K562 (cell line): ENCODE data around the gene IQCN. TPM values are rescaled to one million over a fixed set of nuclear protein-coding genes. Genes with fewer than 3 reads are reported as not detected.

Experiments
- BCOR ChIP-seq: fragments of 450-650 bp; IDR thresholded peaks from 2 replicates; pipeline ENCODE4 v1.6.1; 2016
- EP300 ChIP-seq: IDR thresholded peaks from 2 replicates; pipeline ENCODE4 v1.6.1; 2012; ENCODE audit warnings: low read length, improper control_type of control experiment
- ESRRA ChIP-seq: fragments of 450-650 bp; IDR thresholded peaks from 2 replicates; pipeline ENCODE4 v1.6.1; 2014; ENCODE audit warnings: low read depth, mild to moderate bottlenecking, moderate library complexity, borderline replicate concordance
- GTF2A2 ChIP-seq: IDR thresholded peaks from 2 replicates; pipeline ENCODE4 v1.6.1; 2016; ENCODE audit warnings: mild to moderate bottlenecking, missing genetic modification characterization, missing compliant biosample characterization
- MCM7 ChIP-seq, 2 experiments: fragments of 450-650 bp; IDR thresholded peaks; 2 replicates each; pipeline ENCODE4 v1.6.1; 2016 to 2018
- MEF2A ChIP-seq: IDR thresholded peaks from 2 replicates; pipeline ENCODE4 v1.6.1; 2011; ENCODE audit warnings: low read depth, mild to moderate bottlenecking, low read length, moderate library complexity; ENCODE audit not compliant: control insufficient read depth
- PHTF2 ChIP-seq: fragments of 250-450 bp; sonication (Bioruptor Pico); IDR thresholded peaks from 2 replicates; pipeline ENCODE4 v1.5.0; 2021; ENCODE audit warnings: mild to moderate bottlenecking
- RBM34 ChIP-seq: fragments of 200-400 bp; formaldehyde crosslinking; IDR thresholded peaks from 2 replicates; pipeline ENCODE4 v1.6.1; 2018; ENCODE audit warnings: low read length, borderline replicate concordance; ENCODE audit not compliant: insufficient read depth
- SAFB ChIP-seq: fragments of 200-400 bp; formaldehyde crosslinking; IDR thresholded peaks from 2 replicates; pipeline ENCODE4 v1.6.1; 2017; ENCODE audit warnings: low read depth, low read length, borderline replicate concordance
- SMARCE1 ChIP-seq: fragments of 450-650 bp; IDR thresholded peaks from 2 replicates; pipeline ENCODE4 v1.7.1; 2016; ENCODE audit warnings: mild to moderate bottlenecking
- SP1 ChIP-seq: sonication (generic); formaldehyde crosslinking; IDR thresholded peaks from 2 replicates; pipeline ENCODE4 v1.8.1; 2022; ENCODE audit warnings: mild to moderate bottlenecking, missing genetic modification reagents
- SRSF3 ChIP-seq: fragments of 200-400 bp; formaldehyde crosslinking; IDR thresholded peaks from 2 replicates; pipeline ENCODE4 v1.6.1; 2016; ENCODE audit warnings: mild to moderate bottlenecking, low read length, moderate library complexity; ENCODE audit not compliant: insufficient read depth
- ZKSCAN8 ChIP-seq: fragments of 200-800 bp; sonication (Bioruptor generic); IDR thresholded peaks from 2 replicates; pipeline ENCODE4 v1.6.1; 2016; ENCODE audit warnings: missing genetic modification characterization, missing compliant biosample characterization
- ZNF232 ChIP-seq: sonication (generic); formaldehyde crosslinking; IDR thresholded peaks from 2 replicates; pipeline ENCODE4 v1.8.0; 2022; ENCODE audit warnings: mild to moderate bottlenecking, missing genetic modification reagents
- ZNF41 ChIP-seq: fragments of 250-450 bp; sonication (Bioruptor Pico); conservative IDR thresholded peaks from 2 replicates; pipeline ENCODE4 v1.4.0; 2020; ENCODE audit warnings: mild to moderate bottlenecking
- ZNF444 ChIP-seq: fragments of 250-450 bp; sonication (Bioruptor Pico); IDR thresholded peaks from 2 replicates; pipeline ENCODE4 v1.4.0; 2020; ENCODE audit warnings: mild to moderate bottlenecking, moderate library complexity
- ZNF583 ChIP-seq: fragments of 250-450 bp; sonication (Bioruptor Pico); IDR thresholded peaks from 2 replicates; pipeline ENCODE4 v1.4.0; 2020
- ZNF778 ChIP-seq: fragments of 450-650 bp; formaldehyde crosslinking; IDR thresholded peaks from 2 replicates; pipeline ENCODE4 v1.4.0; 2020; ENCODE audit warnings: mild to moderate bottlenecking, moderate library complexity
- polyA plus RNA-seq, 8 experiments: library from polyadenylated mRNA; depleted of rRNA in 4 of 8; stranded (reverse) in 5 of 8; unstranded in 3 of 8; fragments of >200 nt; fragmentation: Nextera tagmentation in 2 of 8; fragmentation: Illumina TruSeq in 1 of 8; extraction: Ambion mirVana in 2 of 8; extraction: Trizol in 1 of 8; gene quantifications; 2 replicates each; pipeline versions ENCODE4 v1.2.1 to v1.2.3, GENCODE V29; 2011 to 2014; ENCODE audit warnings: inconsistent platforms in 1 of 8, missing spikeins in 1 of 8
- total RNA-seq, 7 experiments: library from RNA; depleted of rRNA in 6 of 7; stranded (reverse); fragments of >200 nt in 6 of 7; fragmentation: Illumina TruSeq in 2 of 7; extraction: Trizol in 2 of 7; gene quantifications; 2 replicates each; pipeline versions ENCODE4 v1.2.1 to v1.2.3, GENCODE V29; 2011 to 2021; ENCODE audit warnings: low replicate concordance in 1 of 7
- TF ChIP-seq, protein P1 (sequence below): sonication (generic); formaldehyde crosslinking; IDR thresholded peaks from 2 replicates; pipeline ENCODE4 v1.8.0; 2022; ENCODE audit warnings: mild to moderate bottlenecking, missing genetic modification reagents
- TF ChIP-seq, protein P2 (sequence below): fragments of 450-650 bp; formaldehyde crosslinking; IDR thresholded peaks from 2 replicates; pipeline ENCODE4 v1.4.0; 2020; ENCODE audit warnings: mild to moderate bottlenecking, moderate library complexity
- TF ChIP-seq, protein P3 (sequence below): fragments of 450-650 bp; IDR thresholded peaks from 2 replicates; pipeline ENCODE4 v1.6.1; 2016; ENCODE audit warnings: antibody characterized with exemption
- TF ChIP-seq, protein P4 (sequence below): fragments of 250-450 bp; sonication (Bioruptor Pico); IDR thresholded peaks from 2 replicates; pipeline ENCODE4 v1.4.0; 2020; ENCODE audit warnings: mild to moderate bottlenecking, moderate library complexity

IQCN gene
- total and polyA plus RNA-seq, 9 of the 15 experiments (the other 6 are each of a cell fraction or from before 2014, with no cell fraction given) = 0.01 to 0.07 (median 0.04) TPM; not detected in 3

DNA sequence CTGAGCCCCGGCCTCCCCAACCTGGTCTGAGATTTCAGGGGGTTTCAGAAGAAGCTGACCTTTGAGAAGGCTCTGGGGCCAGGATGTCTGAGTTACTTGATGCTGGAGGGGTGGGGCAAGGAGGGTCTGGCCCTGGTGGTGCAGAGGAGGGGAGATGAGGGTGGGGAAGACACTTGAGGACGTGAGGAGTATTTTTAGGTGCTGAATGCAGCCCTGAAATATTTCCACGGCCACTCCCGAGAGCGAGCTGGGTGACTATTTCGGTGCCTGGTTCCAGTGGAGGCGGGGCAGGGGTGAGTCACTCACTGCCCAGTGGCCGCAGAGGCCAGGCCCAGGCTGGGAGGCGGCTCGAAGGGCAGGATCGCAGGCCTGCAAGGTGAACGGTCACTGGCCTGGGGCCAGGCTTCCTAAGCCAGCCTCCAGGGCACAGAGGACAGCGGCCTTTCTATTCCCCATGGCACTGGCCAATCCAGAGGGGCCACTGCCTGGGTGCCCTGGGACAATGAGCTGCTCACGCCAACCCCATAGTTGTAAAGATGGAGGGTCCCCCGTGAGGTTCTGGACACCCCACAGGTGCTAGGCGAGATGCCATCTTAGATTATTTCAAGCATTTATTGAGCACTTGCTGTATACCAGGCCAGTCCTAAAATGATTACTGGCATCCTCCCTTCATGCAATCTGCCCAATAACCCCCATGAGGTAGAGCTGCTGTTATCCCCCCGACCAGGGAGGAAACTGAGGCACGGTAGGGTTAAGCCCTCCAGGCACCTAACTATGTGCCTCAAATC, 26.9 kb upstream of the IQCN start (continued):
- TF ChIP-seq, protein P1, sequence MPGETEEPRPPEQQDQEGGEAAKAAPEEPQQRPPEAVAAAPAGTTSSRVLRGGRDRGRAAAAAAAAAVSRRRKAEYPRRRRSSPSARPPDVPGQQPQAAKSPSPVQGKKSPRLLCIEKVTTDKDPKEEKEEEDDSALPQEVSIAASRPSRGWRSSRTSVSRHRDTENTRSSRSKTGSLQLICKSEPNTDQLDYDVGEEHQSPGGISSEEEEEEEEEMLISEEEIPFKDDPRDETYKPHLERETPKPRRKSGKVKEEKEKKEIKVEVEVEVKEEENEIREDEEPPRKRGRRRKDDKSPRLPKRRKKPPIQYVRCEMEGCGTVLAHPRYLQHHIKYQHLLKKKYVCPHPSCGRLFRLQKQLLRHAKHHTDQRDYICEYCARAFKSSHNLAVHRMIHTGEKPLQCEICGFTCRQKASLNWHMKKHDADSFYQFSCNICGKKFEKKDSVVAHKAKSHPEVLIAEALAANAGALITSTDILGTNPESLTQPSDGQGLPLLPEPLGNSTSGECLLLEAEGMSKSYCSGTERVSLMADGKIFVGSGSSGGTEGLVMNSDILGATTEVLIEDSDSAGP (CRISPR knock-in tag) = no peak
- no peak for TF ChIP-seq GTF2A2 (tag)
- TF ChIP-seq SMARCE1 = peak; percentile 65; the same call in 1 of the 2 replicates
- TF ChIP-seq PHTF2 (CRISPR knock-in tag) = no peak
- TF ChIP-seq ZNF583 = no peak
- TF ChIP-seq RBM34 = no peak
- TF ChIP-seq ZNF41 (CRISPR knock-in tag) = no peak
- no peak for TF ChIP-seq MCM7 (IDR thresholded peaks at IDR 0.05)
- TF ChIP-seq ZKSCAN8 (CRISPR knock-in tag) = peak; percentile 100
- TF ChIP-seq BCOR = peak; percentile 61; the same call in 1 of the 2 replicates
- TF ChIP-seq SAFB = no peak
- TF ChIP-seq EP300 = no peak
- TF ChIP-seq ZNF444 (CRISPR knock-in tag) = no peak
- TF ChIP-seq, protein P2, sequence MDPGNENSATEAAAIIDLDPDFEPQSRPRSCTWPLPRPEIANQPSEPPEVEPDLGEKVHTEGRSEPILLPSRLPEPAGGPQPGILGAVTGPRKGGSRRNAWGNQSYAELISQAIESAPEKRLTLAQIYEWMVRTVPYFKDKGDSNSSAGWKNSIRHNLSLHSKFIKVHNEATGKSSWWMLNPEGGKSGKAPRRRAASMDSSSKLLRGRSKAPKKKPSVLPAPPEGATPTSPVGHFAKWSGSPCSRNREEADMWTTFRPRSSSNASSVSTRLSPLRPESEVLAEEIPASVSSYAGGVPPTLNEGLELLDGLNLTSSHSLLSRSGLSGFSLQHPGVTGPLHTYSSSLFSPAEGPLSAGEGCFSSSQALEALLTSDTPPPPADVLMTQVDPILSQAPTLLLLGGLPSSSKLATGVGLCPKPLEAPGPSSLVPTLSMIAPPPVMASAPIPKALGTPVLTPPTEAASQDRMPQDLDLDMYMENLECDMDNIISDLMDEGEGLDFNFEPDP (CRISPR knock-in tag) = no peak
- TF ChIP-seq SRSF3 = no peak
- TF ChIP-seq, protein P3, sequence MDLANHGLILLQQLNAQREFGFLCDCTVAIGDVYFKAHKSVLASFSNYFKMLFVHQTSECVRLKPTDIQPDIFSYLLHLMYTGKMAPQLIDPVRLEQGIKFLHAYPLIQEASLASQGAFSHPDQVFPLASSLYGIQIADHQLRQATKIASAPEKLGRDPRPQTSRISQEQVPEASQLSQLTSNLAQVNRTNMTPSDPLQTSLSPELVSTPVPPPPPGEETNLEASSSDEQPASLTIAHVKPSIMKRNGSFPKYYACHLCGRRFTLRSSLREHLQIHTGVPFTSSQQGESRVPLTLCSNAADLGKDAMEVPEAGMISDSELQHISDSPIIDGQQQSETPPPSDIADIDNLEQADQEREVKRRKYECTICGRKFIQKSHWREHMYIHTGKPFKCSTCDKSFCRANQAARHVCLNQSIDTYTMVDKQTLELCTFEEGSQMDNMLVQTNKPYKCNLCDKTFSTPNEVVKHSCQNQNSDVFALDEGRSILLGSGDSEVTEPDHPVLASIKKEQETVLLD = peak; percentile 51; the same call in 1 of the 2 replicates
- TF ChIP-seq, protein P4, sequence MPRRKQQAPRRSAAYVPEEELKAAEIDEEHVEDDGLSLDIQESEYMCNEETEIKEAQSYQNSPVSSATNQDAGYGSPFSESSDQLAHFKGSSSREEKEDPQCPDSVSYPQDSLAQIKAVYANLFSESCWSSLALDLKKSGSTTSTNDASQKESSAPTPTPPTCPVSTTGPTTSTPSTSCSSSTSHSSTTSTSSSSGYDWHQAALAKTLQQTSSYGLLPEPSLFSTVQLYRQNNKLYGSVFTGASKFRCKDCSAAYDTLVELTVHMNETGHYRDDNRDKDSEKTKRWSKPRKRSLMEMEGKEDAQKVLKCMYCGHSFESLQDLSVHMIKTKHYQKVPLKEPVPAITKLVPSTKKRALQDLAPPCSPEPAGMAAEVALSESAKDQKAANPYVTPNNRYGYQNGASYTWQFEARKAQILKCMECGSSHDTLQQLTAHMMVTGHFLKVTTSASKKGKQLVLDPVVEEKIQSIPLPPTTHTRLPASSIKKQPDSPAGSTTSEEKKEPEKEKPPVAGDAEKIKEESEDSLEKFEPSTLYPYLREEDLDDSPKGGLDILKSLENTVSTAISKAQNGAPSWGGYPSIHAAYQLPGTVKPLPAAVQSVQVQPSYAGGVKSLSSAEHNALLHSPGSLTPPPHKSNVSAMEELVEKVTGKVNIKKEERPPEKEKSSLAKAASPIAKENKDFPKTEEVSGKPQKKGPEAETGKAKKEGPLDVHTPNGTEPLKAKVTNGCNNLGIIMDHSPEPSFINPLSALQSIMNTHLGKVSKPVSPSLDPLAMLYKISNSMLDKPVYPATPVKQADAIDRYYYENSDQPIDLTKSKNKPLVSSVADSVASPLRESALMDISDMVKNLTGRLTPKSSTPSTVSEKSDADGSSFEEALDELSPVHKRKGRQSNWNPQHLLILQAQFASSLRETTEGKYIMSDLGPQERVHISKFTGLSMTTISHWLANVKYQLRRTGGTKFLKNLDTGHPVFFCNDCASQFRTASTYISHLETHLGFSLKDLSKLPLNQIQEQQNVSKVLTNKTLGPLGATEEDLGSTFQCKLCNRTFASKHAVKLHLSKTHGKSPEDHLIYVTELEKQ (CRISPR knock-in tag) = no peak
- no peak for TF ChIP-seq ZNF232 (CRISPR knock-in tag)
- TF ChIP-seq SP1 (CRISPR knock-in tag) = peak; percentile 49; the same call in 1 of the 2 replicates
- TF ChIP-seq ZNF778 (CRISPR knock-in tag) = no peak
- peak; percentile 42; the same call in 1 of the 2 replicates for TF ChIP-seq ESRRA
- 0 out of 2 replicates have a peak, but pooled peaks have one; percentile 40 for TF ChIP-seq MEF2A
